Measurements from ENCODE around the gene ANO8. TPM values are rescaled to one million over a fixed set of nuclear protein-coding genes. Genes with fewer than 3 reads are reported as not detected.
"Not testable (repeated sequence)": the region's sequence is repeated elsewhere in the genome, so short reads cannot be mapped to it uniquely, and the experiment has no call there.

Gene ANO8
- 5.5 TPM for total RNA-seq

GRCh38 chr19:17334414-17335409 lies at the start of gene ANO8:
Gene ANO8 (minus strand): TSS chr19:17334855. CDS start chr19:17334670, 185 bp downstream.
- Histone ChIP-seq H3K4me1 (ENCODE audit: insufficient read depth, low read length) (peaks cover 52% of the 10 kb centered on the region), H3K4me3 (ENCODE audit: low read length) (peak within 1 kb of the TSS; percentile 64), H3K27me3 (ENCODE audit: insufficient read depth, low read length) (peaks cover 6% of the 10 kb centered on the region), H3K9me3 (ENCODE audit: low read depth, low read length) (no peaks in the 10 kb centered on the region)

- Histone ChIP-seq H3K27me3 (ENCODE audit: insufficient read depth, low read length) (no peaks in the 10 kb centered on the region), H3K4me3 (ENCODE audit: low read length) (no peak overlapping the region), H3K4me1 (ENCODE audit: insufficient read depth, low read length) (peaks cover 35% of the 10 kb centered on the region), H3K9me3 (ENCODE audit: low read depth, low read length) (no peaks in the 10 kb centered on the region)
These were observed 45.9 kb upstream of the ANO8 start for GRCh38 chr19:17380426-17381138.

GRCh38 chr19:17379221-17379631 lies 44.6 kb upstream of the ANO8 start:
- no peaks in the 10 kb centered on the region for H3K27me3 ChIP-seq (ENCODE audit: insufficient read depth, low read length)
- H3K9me3 ChIP-seq (ENCODE audit: low read depth, low read length), result no peaks in the 10 kb centered on the region
- H3K4me3 ChIP-seq (ENCODE audit: low read length), result no peak overlapping the region
- peaks cover 35% of the 10 kb centered on the region for H3K4me1 ChIP-seq (ENCODE audit: insufficient read depth, low read length)

- Histone ChIP-seq H3K4me3 (ENCODE audit: low read length) (no peak overlapping the region), H3K27me3 (ENCODE audit: insufficient read depth, low read length) (no peaks in the 10 kb centered on the region), H3K9me3 (ENCODE audit: low read depth, low read length) (no peaks in the 10 kb centered on the region), H3K4me1 (ENCODE audit: insufficient read depth, low read length) (peaks cover 33% of the 10 kb centered on the region)
These were observed 43.6 kb upstream of the ANO8 start for GRCh38 chr19:17378271-17378670.

- peaks cover 21% of the 10 kb centered on the region for H3K4me1 ChIP-seq (ENCODE audit: insufficient read depth, low read length)
- no peaks in the 10 kb centered on the region for H3K27me3 ChIP-seq (ENCODE audit: insufficient read depth, low read length)
- H3K9me3 ChIP-seq (ENCODE audit: low read depth, low read length), result no peaks in the 10 kb centered on the region
- no peak within 1 kb of the TSS for H3K4me3 ChIP-seq (ENCODE audit: low read length)
These were observed 42.4 kb upstream of the ANO8 start, which contains the start of gene PLVAP for GRCh38 chr19:17376935-17377600. Gene PLVAP (minus strand): TSS chr19:17377342. CDS start chr19:17377288, 54 bp downstream.

- H3K4me3 ChIP-seq (ENCODE audit: low read length), result no peak overlapping the region
- peaks cover 17% of the 10 kb centered on the region for H3K4me1 ChIP-seq (ENCODE audit: insufficient read depth, low read length)
These were observed 35.5 kb upstream of the ANO8 start for GRCh38 chr19:17370026-17370587.

GRCh38 chr19:17365361-17365760 lies 30.7 kb upstream of the ANO8 start:
- H3K9me3 ChIP-seq (ENCODE audit: low read depth, low read length), result no peaks in the 10 kb centered on the region
- peaks cover 14% of the 10 kb centered on the region for H3K4me1 ChIP-seq (ENCODE audit: insufficient read depth, low read length)
- H3K27me3 ChIP-seq (ENCODE audit: insufficient read depth, low read length), result no peaks in the 10 kb centered on the region
- no peak overlapping the region for H3K4me3 ChIP-seq (ENCODE audit: low read length)

More at GRCh38 chr19:17370026-17370587, 35.5 kb upstream of the ANO8 start:
- Histone ChIP-seq H3K27me3 (ENCODE audit: insufficient read depth, low read length) (no peaks in the 10 kb centered on the region), H3K9me3 (ENCODE audit: low read depth, low read length) (no peaks in the 10 kb centered on the region)

- not testable (repeated sequence) for H3K9me3 ChIP-seq (ENCODE audit: low read depth, low read length); H3K4me1 ChIP-seq (ENCODE audit: insufficient read depth, low read length); H3K4me3 ChIP-seq (ENCODE audit: low read length); H3K27me3 ChIP-seq (ENCODE audit: insufficient read depth, low read length)
These were observed 29.4 kb upstream of the ANO8 start for GRCh38 chr19:17363852-17364605.

- H3K4me3 ChIP-seq (ENCODE audit: low read length), result no peak overlapping the region
- H3K9me3 ChIP-seq (ENCODE audit: low read depth, low read length), result no peaks in the 10 kb centered on the region
- no peaks in the 10 kb centered on the region for H3K4me1 ChIP-seq (ENCODE audit: insufficient read depth, low read length)
- H3K27me3 ChIP-seq (ENCODE audit: insufficient read depth, low read length), result no peaks in the 10 kb centered on the region
These were observed 25.5 kb upstream of the ANO8 start for GRCh38 chr19:17359905-17360800.

GRCh38 chr19:17358395-17358794 lies 23.7 kb upstream of the ANO8 start:
- Histone ChIP-seq H3K4me3 (ENCODE audit: low read length) (no peak overlapping the region), H3K9me3 (ENCODE audit: low read depth, low read length) (no peaks in the 10 kb centered on the region), H3K4me1 (ENCODE audit: insufficient read depth, low read length) (no peaks in the 10 kb centered on the region), H3K27me3 (ENCODE audit: insufficient read depth, low read length) (no peaks in the 10 kb centered on the region)

- no peak overlapping the region for H3K4me3 ChIP-seq (ENCODE audit: low read length)
- H3K4me1 ChIP-seq (ENCODE audit: insufficient read depth, low read length), result no peaks in the 10 kb centered on the region
- H3K9me3 ChIP-seq (ENCODE audit: low read depth, low read length), result no peaks in the 10 kb centered on the region
- H3K27me3 ChIP-seq (ENCODE audit: insufficient read depth, low read length), result no peaks in the 10 kb centered on the region
These were observed 23.1 kb upstream of the ANO8 start for GRCh38 chr19:17357724-17358123.

GRCh38 chr19:17357078-17357666 lies 22.5 kb upstream of the ANO8 start:
- Histone ChIP-seq H3K4me1 (ENCODE audit: insufficient read depth, low read length) (no peaks in the 10 kb centered on the region), H3K4me3 (ENCODE audit: low read length) (no peak overlapping the region), H3K9me3 (ENCODE audit: low read depth, low read length) (no peaks in the 10 kb centered on the region), H3K27me3 (ENCODE audit: insufficient read depth, low read length) (no peaks in the 10 kb centered on the region)

GRCh38 chr19:17353386-17353785 lies 18.7 kb upstream of the ANO8 start:
- Histone ChIP-seq H3K27me3 (ENCODE audit: insufficient read depth, low read length) (peaks cover 9% of the 10 kb centered on the region), H3K4me1 (ENCODE audit: insufficient read depth, low read length) (no peaks in the 10 kb centered on the region), H3K4me3 (ENCODE audit: low read length) (no peak overlapping the region), H3K9me3 (ENCODE audit: low read depth, low read length) (no peaks in the 10 kb centered on the region)

All from mononuclear cell (primary cell).